ENCODE results near the gene PTPRZ1.

The PTPRZ1 gene

GRCh38 chr7:121945066-121945465, 72.1 kb downstream of the PTPRZ1 start:
- TF ChIP-seq POU6F1 (CRISPR knock-in tag; IDR thresholded peaks at IDR 0.05; ENCODE audit: borderline replicate concordance, low read depth) (no peak), ZFP3 (CRISPR knock-in tag; IDR thresholded peaks at IDR 0.05) (no peak), ARNTL (CRISPR knock-in tag; IDR thresholded peaks at IDR 0.05; ENCODE audit: borderline replicate concordance, low read depth) (no peak), TOX (CRISPR knock-in tag; IDR thresholded peaks at IDR 0.05; ENCODE audit: borderline replicate concordance) (no peak), ZNF565 (CRISPR knock-in tag; conservative IDR thresholded peaks at IDR 0.05; ENCODE audit: low read depth) (no peak), PPARA (CRISPR knock-in tag; IDR thresholded peaks at IDR 0.05; ENCODE audit: borderline replicate concordance) (no peak), CREB5 (CRISPR knock-in tag; IDR thresholded peaks at IDR 0.05; ENCODE audit: low read depth) (no peak), ZNF8 (CRISPR knock-in tag; IDR thresholded peaks at IDR 0.05) (no peak), SNAI2 (CRISPR knock-in tag; IDR thresholded peaks at IDR 0.05) (no peak), CSRNP3 (CRISPR knock-in tag; IDR thresholded peaks at IDR 0.05) (no peak), GLIS3 (CRISPR knock-in tag; IDR thresholded peaks at IDR 0.05) (no peak), TSHZ2 (CRISPR knock-in tag; IDR thresholded peaks at IDR 0.05) (no peak)
- ATAC-seq: no peak

GRCh38 chr7:121945480-121946236, 72.7 kb downstream of the PTPRZ1 start:
- no peak for ATAC-seq
- TF ChIP-seq SNAI2 (CRISPR knock-in tag; IDR thresholded peaks at IDR 0.05) (no peak), ZC3H10 (CRISPR knock-in tag; IDR thresholded peaks at IDR 0.05) (no peak), CSDC2 (CRISPR knock-in tag; IDR thresholded peaks at IDR 0.05) (no peak), PATZ1 (CRISPR knock-in tag; IDR thresholded peaks at IDR 0.05; ENCODE audit: borderline replicate concordance) (no peak), RARB (CRISPR knock-in tag; IDR thresholded peaks at IDR 0.05) (no peak), ARNTL (CRISPR knock-in tag; IDR thresholded peaks at IDR 0.05; ENCODE audit: borderline replicate concordance, low read depth) (no peak), BACH2 (CRISPR knock-in tag; IDR thresholded peaks at IDR 0.05; ENCODE audit: borderline replicate concordance) (no peak), ESRRG (CRISPR knock-in tag; IDR thresholded peaks at IDR 0.05) (no peak), ZFP3 (CRISPR knock-in tag; IDR thresholded peaks at IDR 0.05) (no peak), ZNF70 (CRISPR knock-in tag; IDR thresholded peaks at IDR 0.05) (no peak)

- no peak for TF ChIP-seq ZNF565 (CRISPR knock-in tag; conservative IDR thresholded peaks at IDR 0.05; ENCODE audit: low read depth)
- no peak for TF ChIP-seq ZFP3 (CRISPR knock-in tag; IDR thresholded peaks at IDR 0.05)
These were observed 80.2 kb downstream of the PTPRZ1 start for GRCh38 chr7:121953164-121953563.

More at GRCh38 chr7:121953164-121953563, 80.2 kb downstream of the PTPRZ1 start:
- ATAC-seq: no peak

Measured in SK-N-SH treated with all-trans-retinoic acid at 6 μM for 48 hours (cell line).